Omental fat pad (tissue), 4 donors: ENCODE measurements around the gene REXO5. TPM values are rescaled to one million over a fixed set of nuclear protein-coding genes. Genes with fewer than 3 reads are reported as not detected.
"Not testable (repeated sequence)": the region's sequence is repeated elsewhere in the genome, so short reads cannot be mapped to it uniquely, and the experiment has no call there.

ENCODE experiments used
- ATAC-seq: fragments of 150-250 bp; one replicate; pipeline ENCODE4 v1.9.1; 2016; ENCODE audit warnings: mild to moderate bottlenecking, moderate library complexity; ENCODE audit not compliant: low FRiP score
- DNase-seq: peaks from one replicate; pipeline ENCODE4 v3.0.0-alpha.2; 2019; ENCODE audit warnings: low spot score
- total RNA-seq, 4 donors: library from RNA; depleted of rRNA; stranded (reverse); fragments of >200 nt; gene quantifications; one replicate each; pipeline ENCODE4 v1.1.0, GENCODE V29; 2016
- TF ChIP-seq, protein P1 (sequence below), 3 donors: fragments of 450-650 bp; IDR thresholded peaks; one replicate each; pipeline ENCODE4 v1.5.1; 2016 to 2017; ENCODE audit warnings: antibody characterized with exemption in 3 of 3, mild to moderate bottlenecking in 3 of 3, moderate library complexity in 2 of 3

Gene REXO5
- total RNA-seq, 4 donors from 2014 or later: 1.7 to 4.6 (median 3.0) TPM

DNA sequence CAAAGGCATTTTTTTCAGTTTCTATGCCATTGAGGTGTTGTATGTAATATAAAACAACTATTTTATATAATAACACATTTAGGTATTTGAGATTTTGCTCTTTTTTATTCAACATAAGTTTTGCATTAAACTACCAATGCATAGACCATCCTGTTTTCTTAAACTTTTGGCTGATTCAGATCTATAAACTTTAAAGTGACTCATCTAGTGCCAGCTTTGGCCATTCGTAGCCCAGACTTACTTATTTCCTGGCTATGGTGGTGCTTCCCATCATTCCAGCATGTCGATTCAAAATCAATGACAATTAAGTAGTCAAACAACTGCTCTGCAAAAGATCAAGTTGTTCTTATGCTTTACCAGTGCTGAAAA is 3.2 kb upstream of the REXO5 start:
- DNase-seq: no peak
- TF ChIP-seq, protein P1, sequence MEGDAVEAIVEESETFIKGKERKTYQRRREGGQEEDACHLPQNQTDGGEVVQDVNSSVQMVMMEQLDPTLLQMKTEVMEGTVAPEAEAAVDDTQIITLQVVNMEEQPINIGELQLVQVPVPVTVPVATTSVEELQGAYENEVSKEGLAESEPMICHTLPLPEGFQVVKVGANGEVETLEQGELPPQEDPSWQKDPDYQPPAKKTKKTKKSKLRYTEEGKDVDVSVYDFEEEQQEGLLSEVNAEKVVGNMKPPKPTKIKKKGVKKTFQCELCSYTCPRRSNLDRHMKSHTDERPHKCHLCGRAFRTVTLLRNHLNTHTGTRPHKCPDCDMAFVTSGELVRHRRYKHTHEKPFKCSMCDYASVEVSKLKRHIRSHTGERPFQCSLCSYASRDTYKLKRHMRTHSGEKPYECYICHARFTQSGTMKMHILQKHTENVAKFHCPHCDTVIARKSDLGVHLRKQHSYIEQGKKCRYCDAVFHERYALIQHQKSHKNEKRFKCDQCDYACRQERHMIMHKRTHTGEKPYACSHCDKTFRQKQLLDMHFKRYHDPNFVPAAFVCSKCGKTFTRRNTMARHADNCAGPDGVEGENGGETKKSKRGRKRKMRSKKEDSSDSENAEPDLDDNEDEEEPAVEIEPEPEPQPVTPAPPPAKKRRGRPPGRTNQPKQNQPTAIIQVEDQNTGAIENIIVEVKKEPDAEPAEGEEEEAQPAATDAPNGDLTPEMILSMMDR (IDR thresholded peaks at IDR 0.05): no peak
- no peak for ATAC-seq

DNA sequence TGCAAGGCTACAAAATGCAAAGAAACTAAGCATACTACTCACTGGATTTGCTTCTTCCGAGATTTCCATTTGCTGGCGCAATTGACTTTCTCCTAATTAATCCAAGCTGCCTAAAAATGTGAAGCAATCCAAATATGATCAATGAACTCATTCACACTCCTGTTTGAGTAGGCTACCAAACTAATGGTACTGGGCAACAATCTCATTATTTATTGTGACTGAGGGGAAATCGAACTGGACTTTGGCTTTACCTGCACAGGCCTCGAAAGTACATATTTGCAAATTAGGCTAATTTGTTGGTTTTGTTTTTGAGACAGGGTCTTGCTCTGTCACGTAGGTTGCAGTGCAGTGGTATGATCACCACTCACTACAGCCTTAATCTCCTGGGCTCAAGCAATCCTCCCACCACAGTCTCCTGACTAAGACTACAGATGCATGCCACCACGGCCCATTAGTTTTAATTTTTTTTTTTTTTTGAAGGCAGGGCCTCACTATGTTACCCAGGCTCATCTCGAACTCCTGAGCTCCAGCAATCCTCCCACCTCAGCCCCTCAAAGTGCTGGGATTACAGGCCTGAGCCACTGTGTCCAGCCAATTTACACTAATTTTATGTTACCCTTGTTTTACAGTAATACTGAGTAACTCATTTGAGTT is 2.6 kb upstream of the REXO5 start:
- ATAC-seq: no peak
- TF ChIP-seq, protein P1 (IDR thresholded peaks at IDR 0.05): no peak
- no peak for DNase-seq

DNA sequence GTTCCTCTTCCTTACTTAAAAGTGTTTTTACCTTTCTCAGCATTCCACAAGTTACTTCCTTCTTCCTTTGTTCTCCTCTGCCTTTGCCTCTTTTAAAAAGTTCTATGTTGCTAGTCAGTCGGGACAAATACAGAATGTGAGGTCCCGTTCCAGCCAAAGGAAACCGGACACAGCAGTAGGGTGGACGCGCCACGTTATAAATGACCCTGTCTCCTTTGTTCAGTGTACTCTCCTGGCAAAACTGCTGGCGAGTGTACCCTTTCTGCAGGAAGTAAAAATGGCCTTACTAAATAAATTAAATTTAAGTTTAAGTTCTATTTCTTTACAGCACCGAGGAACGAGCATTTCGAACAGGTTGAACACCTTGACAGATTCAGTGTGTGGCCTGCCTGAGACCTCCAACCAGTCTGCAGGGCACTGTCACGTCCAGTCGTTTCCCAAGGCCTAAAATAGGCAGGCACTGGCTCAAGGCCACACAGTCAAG is 601 bp upstream of the REXO5 start:
- DNase-seq, ATAC-seq: not testable (repeated sequence)

DNA sequence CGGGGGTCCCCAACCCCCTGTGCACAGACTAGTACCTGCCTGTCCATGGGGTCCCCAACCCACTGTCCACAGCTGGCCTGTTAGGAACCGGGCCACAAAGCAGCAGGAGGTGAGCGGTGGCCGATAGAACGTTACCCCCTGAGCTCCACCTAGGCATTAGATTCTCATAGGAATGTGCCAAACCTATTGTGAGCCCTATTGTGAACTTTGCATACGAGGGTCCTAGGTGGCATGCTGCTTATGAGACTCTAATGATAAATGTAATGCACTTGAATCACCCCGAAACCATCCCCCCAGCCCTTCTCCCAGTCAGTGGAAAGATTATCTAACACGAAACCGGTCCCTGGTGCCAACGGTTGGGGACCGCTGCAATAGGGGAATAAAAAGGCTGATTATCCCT is 1.5 kb downstream of the REXO5 start:
- DNase-seq: no peak
- no peak for ATAC-seq
- TF ChIP-seq, protein P1 (IDR thresholded peaks at IDR 0.05): no peak

DNA sequence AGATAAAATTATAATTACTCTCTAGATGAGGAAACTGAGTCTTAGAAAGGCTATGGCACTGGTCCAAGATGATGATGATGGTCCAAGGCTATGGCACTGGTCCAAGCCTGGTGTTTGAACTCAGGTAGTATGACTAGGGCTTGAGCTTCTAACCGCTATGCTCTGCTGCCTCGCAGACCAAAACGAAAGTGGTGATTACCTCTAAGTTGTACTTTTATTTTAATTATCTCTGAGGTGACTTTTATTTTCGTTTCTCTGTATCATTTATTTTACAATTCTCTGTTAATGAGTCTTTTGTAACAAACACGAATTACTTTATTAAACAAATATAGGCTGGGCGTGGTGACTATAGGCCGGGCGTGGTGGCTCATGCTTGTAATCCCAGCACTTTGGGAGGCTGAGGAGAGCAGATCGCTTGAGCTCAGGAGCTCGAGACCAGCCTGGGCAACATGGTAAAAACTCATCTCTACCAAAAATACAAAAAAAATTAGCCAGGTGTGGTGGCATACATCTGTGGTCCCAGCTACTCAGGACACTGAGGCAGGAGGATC is 5.6 kb downstream of the REXO5 start:
- no peak for ATAC-seq
- TF ChIP-seq, protein P1 (IDR thresholded peaks at IDR 0.05): no peak
- DNase-seq: no peak

DNA sequence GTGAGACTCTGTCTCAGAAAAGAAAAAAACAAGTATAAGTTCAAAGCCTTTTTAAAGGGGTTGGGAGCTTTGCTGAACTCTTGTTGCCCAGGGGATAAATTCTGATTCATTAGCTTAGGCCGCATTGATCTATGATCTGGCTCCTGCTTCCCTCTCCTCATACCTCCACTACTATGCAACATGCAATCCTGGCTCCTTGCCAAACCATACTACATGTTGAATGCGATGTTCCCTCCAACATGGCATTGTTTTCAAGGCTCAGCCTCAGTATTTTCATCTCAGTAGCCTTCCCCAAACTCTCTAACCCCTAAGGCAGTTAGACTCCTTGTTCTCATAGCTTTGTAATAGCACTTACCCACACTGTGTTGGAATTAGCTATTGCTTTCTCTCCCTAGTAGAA is 6.2 kb downstream of the REXO5 start:
- TF ChIP-seq, protein P1 (IDR thresholded peaks at IDR 0.05): no peak
- ATAC-seq (no peak), DNase-seq (no peak)

DNA sequence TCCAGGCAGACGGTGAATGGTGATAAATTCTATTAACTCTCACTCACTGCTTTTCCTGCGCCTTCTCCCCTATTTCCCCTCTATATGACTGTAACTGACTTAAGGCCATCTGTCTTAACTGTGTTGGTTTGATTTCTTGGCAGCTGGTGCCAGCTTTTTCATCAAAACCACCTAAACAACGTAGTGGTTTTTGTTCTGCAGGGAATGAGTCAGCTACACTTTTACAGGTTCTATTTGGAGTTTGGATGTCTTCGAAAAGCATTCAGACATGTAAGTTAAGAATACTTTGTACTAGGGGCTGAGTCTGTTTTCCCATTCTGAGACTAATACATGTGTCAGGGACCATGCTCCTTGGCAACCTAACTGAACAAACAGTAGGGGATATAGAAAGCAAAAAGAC is 8.5 kb downstream of the REXO5 start:
- TF ChIP-seq, protein P1 (IDR thresholded peaks at IDR 0.05): no peak
- no peak for DNase-seq
- no peak for ATAC-seq
